Measurements from ENCODE around the gene SLC25A23. TPM values are rescaled to one million over a fixed set of nuclear protein-coding genes. Genes with fewer than 3 reads are reported as not detected.

SLC25A23 gene
- total and polyA plus RNA-seq, 2 of the 8 experiments (the other 6 are each of a cell fraction or from before 2014, with no cell fraction given) = 18.0 to 48.1 TPM

DNA sequence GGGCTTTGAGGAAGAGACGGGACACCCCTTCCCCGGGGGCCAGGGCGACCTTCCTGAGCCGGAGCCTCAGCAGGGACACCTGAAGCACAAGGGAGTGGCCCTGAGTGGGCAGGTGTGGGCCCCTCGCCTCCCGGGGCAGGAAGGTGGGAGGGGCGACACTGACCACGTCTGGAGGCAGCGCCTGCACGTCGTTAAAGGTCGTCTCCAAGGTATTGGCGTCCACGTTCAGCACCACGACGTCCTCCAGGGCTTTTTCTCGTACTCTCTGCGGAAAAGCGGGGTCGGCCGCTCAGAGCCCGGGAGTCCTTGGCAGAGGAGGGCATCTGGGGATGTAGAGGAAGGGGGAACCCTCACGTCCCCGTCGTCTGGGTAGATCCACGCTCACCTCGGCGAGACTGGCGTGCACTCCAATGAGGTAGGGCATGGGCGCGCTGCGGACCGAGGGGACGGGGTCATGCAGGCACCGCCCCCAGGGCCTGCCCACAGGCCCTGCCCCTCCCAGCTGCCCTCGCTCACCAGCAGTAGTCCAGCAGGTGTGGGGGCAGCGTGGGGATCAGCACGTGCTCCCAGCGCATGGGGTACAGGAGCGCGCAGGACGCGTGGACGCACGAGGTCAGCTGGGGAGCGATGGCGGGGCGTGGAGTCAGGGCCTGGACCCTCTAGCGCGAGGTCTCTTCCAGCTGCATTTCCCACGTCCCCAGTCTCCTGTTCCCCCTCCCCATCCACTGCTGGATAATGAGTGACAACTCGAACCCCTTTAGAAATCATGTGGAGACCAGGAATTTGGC lies 15.9 kb upstream of the SLC25A23 start:
- Histone ChIP-seq H3K9ac (replicated peaks in 1 of 4; ENCODE audit: extremely low read depth in 1 of 4, low read depth in 3 of 4, low read length in 3 of 4) (peak overlapping the region in 2 of 4 experiments; percentile 7 to 29; a peak in 2 of 7 replicates), H3K27me3 (replicated peaks in 1 of 4; ENCODE audit: control insufficient read depth in 3 of 4, extremely low read depth in 1 of 4, insufficient read depth in 3 of 4, low read length in 3 of 4) (peaks cover 0 to 16% (median 9%) of the 10 kb centered on the region in 4 experiments; a peak in 6 of 7 replicates), H3K14ac (ENCODE audit: insufficient read length) (no peak overlapping the region), H4K8ac (ENCODE audit: extremely low read depth, insufficient read depth, low read length) (no peak overlapping the region), H2BK5ac (ENCODE audit: low read depth, low read length) (0 out of 2 replicates have a peak overlapping the region, but pooled peaks have one; percentile 18), H3K4ac (replicated peaks; ENCODE audit: insufficient read length, low read depth, low read length) (no peak overlapping the region), H3K18ac (ENCODE audit: extremely low read depth, low read length) (peak overlapping the region; percentile 44; the same call in 1 of the 2 replicates), H3K4me2 (ENCODE audit: insufficient read depth in 1 of 2, low read depth in 2 of 2, low read length in 2 of 2) (peak overlapping the region; percentile 85 to 99), H3K4me1 (replicated peaks in 1 of 4; ENCODE audit: control insufficient read depth in 3 of 4, insufficient read depth in 4 of 4, low read length in 3 of 4) (peaks cover 0 to 12% (median 4%) of the 10 kb centered on the region in 4 experiments; a peak in 5 of 7 replicates), H3K4me3 (ENCODE audit: extremely low read depth in 1 of 4, insufficient read depth in 2 of 4, low read depth in 3 of 4, low read length in 4 of 4) (peak overlapping the region; percentile 41 to 71 (median 61)), H3K36me3 (ENCODE audit: control insufficient read depth in 2 of 4, insufficient read depth in 4 of 4, low read length in 3 of 4) (no peaks in the 10 kb centered on the region), H3K23ac (ENCODE audit: insufficient read length) (no peak overlapping the region), H4K91ac (replicated peaks; ENCODE audit: insufficient read length, low read length) (peak overlapping the region; percentile 38), H3K27ac (ENCODE audit: low read depth, low read length) (no peak overlapping the region), H3K9me3 (ENCODE audit: insufficient read depth in 2 of 2, low read depth in 1 of 2, low read length in 1 of 2) (no peaks in the 10 kb centered on the region), H2BK120ac (replicated peaks; ENCODE audit: low read depth, low read length) (no peak overlapping the region), H2BK20ac (ENCODE audit: low read length) (no peak overlapping the region), H2BK15ac (ENCODE audit: low read length) (peak overlapping the region; percentile 75; the same call in 1 of the 2 replicates), H3K79me2 (ENCODE audit: control insufficient read depth in 1 of 2, insufficient read depth in 2 of 2, low read length in 2 of 2) (no peaks in the 10 kb centered on the region), H3K79me1 (ENCODE audit: low read depth, low read length) (no peaks in the 10 kb centered on the region), H2AFZ (ENCODE audit: low read length) (peak overlapping the region; percentile 96), H2AK5ac (ENCODE audit: low read depth, low read length) (no peak overlapping the region), H3K56ac (replicated peaks; ENCODE audit: insufficient read length, low read depth, low read length) (no peak overlapping the region), H2BK12ac (ENCODE audit: low read depth, low read length) (peak overlapping the region; percentile 92; the same call in 1 of the 2 replicates), H4K5ac (ENCODE audit: insufficient read length, low read depth, low read length) (no peak overlapping the region), H4K20me1 (replicated peaks in 1 of 2; ENCODE audit: control insufficient read depth in 1 of 2, insufficient read depth in 2 of 2, low read length in 2 of 2) (peaks cover 0 to 3% of the 10 kb centered on the region in 2 experiments), H3K23me2 (ENCODE audit: low read depth, low read length) (peaks cover 16% of the 10 kb centered on the region)
- ChIA-PET CTCF (ENCODE audit: partially characterized antibody) (interaction anchor here (0.7 to 1.7 kb wide), 5 partner anchors 13 to 256 kb away, joined by 3 to 6 read pairs (median 5); partner anchors contain the start of genes SLC25A23 and TUBB4A), POLR2A (ENCODE audit: partially characterized antibody) (interaction anchor here (1.0 to 1.6 kb wide), 8 partner anchors 9 to 114 kb away, joined by 3 to 9 read pairs (median 4); partner anchors contain the start of genes CRB3 and KHSRP)
- DNase-seq (ENCODE audit: low read depth in 1 of 2, low spot score in 2 of 2) = peak in 1 of 2 experiments; percentile 82
- WGBS, 2 experiments (ENCODE audit: extremely low coverage in 1 of 2, insufficient coverage in 1 of 2, insufficient read length in 1 of 2, insufficient replicate concordance in 2 of 2, low coverage in 1 of 2, low lambda C conversion rate in 2 of 2, missing lambda C conversion rate in 1 of 2) = 5% methylated on average over 42 of the region's 52 CpGs; no CpG with 5 or more reads in 1 of the 2 experiments
- FAIRE-seq = no peak
- TF ChIP-seq EGR1 (IDR thresholded peaks at IDR 0.05; ENCODE audit: borderline replicate concordance, low read depth, low read length) (no peak), SRF (IDR thresholded peaks at IDR 0.05; ENCODE audit: low read depth, low read length) (no peak), ZNF274 (IDR thresholded peaks at IDR 0.05; ENCODE audit: borderline replicate concordance, extremely low read depth, low read length) (no peak), POLR2AphosphoS5 (IDR thresholded peaks at IDR 0.05; ENCODE audit: low read depth, low read length) (no peak), YY1 (IDR thresholded peaks at IDR 0.05; ENCODE audit: low read depth, low read length) (no peak), KDM1A (IDR thresholded peaks at IDR 0.05; ENCODE audit: borderline replicate concordance, low read length) (no peak), SIRT6 (IDR thresholded peaks at IDR 0.05; ENCODE audit: low read length) (no peak), EZH2 (IDR thresholded peaks at IDR 0.05; ENCODE audit: low read depth, low read length, severe bottlenecking) (no peak), CHD2 (IDR thresholded peaks at IDR 0.05; ENCODE audit: low read length) (no peak)
- TF ChIP-seq, protein P1, sequence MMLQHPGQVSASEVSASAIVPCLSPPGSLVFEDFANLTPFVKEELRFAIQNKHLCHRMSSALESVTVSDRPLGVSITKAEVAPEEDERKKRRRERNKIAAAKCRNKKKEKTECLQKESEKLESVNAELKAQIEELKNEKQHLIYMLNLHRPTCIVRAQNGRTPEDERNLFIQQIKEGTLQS (IDR thresholded peaks at IDR 0.05; ENCODE audit: insufficient read depth, low read depth, low read length) = no peak
